Type B pancreatic cell (in vitro differentiated cells): ENCODE data around the gene MICALL2. TPM values are rescaled to one million over a fixed set of nuclear protein-coding genes. Genes with fewer than 3 reads are reported as not detected.

Source experiments
- DNase-seq: peaks from one replicate; pipeline ENCODE4 v3.0.0; 2021; ENCODE audit warnings: mixed read lengths; ENCODE audit not compliant: unreplicated experiment; ENCODE audit errors: extremely low spot score
- H3K27ac Mint-ChIP-seq: 2 replicates; pipeline ENCODE4 v1.8.0; 2021; ENCODE audit warnings: mild to moderate bottlenecking, mixed read lengths
- H3K27me3 Mint-ChIP-seq: 2 replicates; pipeline ENCODE4 v1.8.0; 2021; ENCODE audit warnings: mixed read lengths
- H3K36me3 Mint-ChIP-seq: 2 replicates; pipeline ENCODE4 v1.8.0; 2021; ENCODE audit warnings: mixed read lengths
- H3K4me1 Mint-ChIP-seq: one replicate; pipeline ENCODE4 v1.8.0; 2021; ENCODE audit warnings: mixed read lengths; ENCODE audit not compliant: unreplicated experiment
- H3K4me3 Mint-ChIP-seq: 2 replicates; pipeline ENCODE4 v1.8.0; 2021; ENCODE audit warnings: mild to moderate bottlenecking, mixed read lengths
- H3K9me3 Mint-ChIP-seq: 2 replicates; pipeline ENCODE4 v1.8.0; 2021; ENCODE audit warnings: mixed read lengths
- CTCF ChIP-seq: fragments of 200-600 bp; sonication (generic); conservative IDR thresholded peaks from 2 replicates; pipeline ENCODE4 v1.5.0; 2021; ENCODE audit warnings: antibody characterized with exemption, mild to moderate bottlenecking
- total RNA-seq: library from RNA; stranded (reverse); gene quantifications from 2 replicates; pipeline ENCODE4 v1.2.1, GENCODE V29; 2021; ENCODE audit warnings: low replicate concordance

Gene MICALL2
- total RNA-seq, 1 donor from 2014 or later, result 12.3 TPM

- Mint-ChIP-seq H3K27me3 (no peaks in the 10 kb centered on the region), H3K27ac (no peak overlapping the region), H3K4me1 (no peaks in the 10 kb centered on the region), H3K9me3 (no peaks in the 10 kb centered on the region), H3K36me3 (no peaks in the 10 kb centered on the region), H3K4me3 (no peak overlapping the region)
- no peak for DNase-seq
- no peak for TF ChIP-seq CTCF
These were observed 24.6 kb upstream of the MICALL2 start for GRCh38 chr7:1483536-1484505.

DNA sequence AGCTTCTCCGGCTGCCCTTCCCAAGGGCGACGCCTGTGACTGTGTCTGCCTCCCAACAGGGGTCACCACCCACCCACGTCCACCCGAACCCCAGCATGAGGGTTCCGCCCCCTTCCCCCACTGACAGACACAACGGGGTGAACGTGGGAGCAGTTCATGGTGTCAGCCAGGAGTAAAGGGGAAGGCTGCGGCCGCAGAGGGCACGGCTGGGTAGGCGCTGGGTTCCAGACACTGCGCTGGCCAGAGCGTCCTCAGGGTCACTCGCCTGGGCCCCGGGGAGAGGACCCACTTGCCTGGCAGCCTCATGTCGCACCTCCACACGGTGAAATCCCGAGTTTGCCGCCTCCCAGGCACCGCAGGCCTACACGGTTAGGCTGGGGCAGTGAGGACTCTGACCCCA, 23.8 kb upstream of the MICALL2 start:
- DNase-seq, result no peak
- H3K4me3 Mint-ChIP-seq, result no peak overlapping the region
- H3K27me3 Mint-ChIP-seq, result no peaks in the 10 kb centered on the region
- H3K36me3 Mint-ChIP-seq, result no peaks in the 10 kb centered on the region
- TF ChIP-seq CTCF, result no peak
- no peaks in the 10 kb centered on the region for H3K4me1 Mint-ChIP-seq
- H3K27ac Mint-ChIP-seq, result no peak overlapping the region
- H3K9me3 Mint-ChIP-seq, result no peaks in the 10 kb centered on the region

GRCh38 chr7:1481300-1481699, 22.0 kb upstream of the MICALL2 start:
- no peak overlapping the region for H3K4me3 Mint-ChIP-seq
- H3K27me3 Mint-ChIP-seq, result no peaks in the 10 kb centered on the region
- TF ChIP-seq CTCF, result no peak
- no peak overlapping the region for H3K27ac Mint-ChIP-seq
- no peaks in the 10 kb centered on the region for H3K9me3 Mint-ChIP-seq
- H3K36me3 Mint-ChIP-seq, result no peaks in the 10 kb centered on the region
- H3K4me1 Mint-ChIP-seq, result no peaks in the 10 kb centered on the region
- no peak for DNase-seq

GRCh38 chr7:1480670-1481069, 21.4 kb upstream of the MICALL2 start:
- Mint-ChIP-seq H3K27me3 (no peaks in the 10 kb centered on the region), H3K27ac (no peak overlapping the region), H3K36me3 (no peaks in the 10 kb centered on the region), H3K4me1 (no peaks in the 10 kb centered on the region), H3K4me3 (no peak overlapping the region), H3K9me3 (no peaks in the 10 kb centered on the region)
- no peak for DNase-seq
- TF ChIP-seq CTCF, result no peak

DNA sequence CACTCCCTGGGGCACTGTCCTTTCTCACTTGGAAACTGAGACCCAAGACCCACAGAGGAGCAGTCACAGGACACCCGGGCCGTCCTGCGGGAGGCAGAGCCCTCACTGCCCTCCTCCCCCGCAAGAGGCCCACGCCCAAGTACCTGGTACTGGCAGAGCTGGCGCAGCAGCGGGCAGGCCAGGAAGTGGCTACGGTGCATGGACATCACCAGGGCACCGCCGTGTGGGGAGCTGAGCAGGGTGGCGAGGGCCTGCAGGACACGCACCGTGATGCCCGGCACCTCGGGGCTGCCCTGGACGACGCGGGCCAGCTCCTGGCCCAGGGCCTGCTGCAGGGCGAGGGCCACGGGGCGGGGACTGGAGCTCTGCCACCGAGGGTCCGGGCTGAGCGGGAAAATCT, 20.0 kb upstream of the MICALL2 start:
- Mint-ChIP-seq H3K4me1 (no peaks in the 10 kb centered on the region), H3K27me3 (no peaks in the 10 kb centered on the region), H3K27ac (no peak overlapping the region), H3K9me3 (no peaks in the 10 kb centered on the region), H3K36me3 (no peaks in the 10 kb centered on the region), H3K4me3 (no peak overlapping the region)
- DNase-seq, result no peak
- no peak for TF ChIP-seq CTCF
